ENCODE results near the gene CDK5RAP2.
A peak's percentile ranks its signal among the peaks of the same experiment; 100 is the strongest.

The CDK5RAP2 gene

DNA sequence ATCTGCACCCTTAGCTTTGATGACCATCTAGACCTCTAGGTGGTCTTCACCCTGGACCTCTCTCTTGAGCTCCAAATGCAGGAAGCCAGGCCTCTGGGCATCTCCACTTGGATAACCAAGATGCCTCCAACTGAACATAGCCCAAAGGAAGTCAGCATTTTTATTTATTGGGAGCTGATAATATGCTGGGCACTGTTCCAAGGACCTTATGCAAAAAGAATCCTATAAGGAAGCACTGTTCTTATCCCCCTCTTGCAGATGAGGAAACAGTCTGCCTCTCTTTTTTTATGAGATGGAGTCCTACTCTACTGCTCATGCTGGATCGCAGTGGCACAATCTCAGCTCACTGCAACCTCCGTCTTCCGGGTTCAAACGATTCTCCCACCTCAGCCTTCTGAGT is 219.9 kb downstream of the CDK5RAP2 start:
- Mint-ChIP-seq H3K4me3 (no peak overlapping the region), H3K36me3 (ENCODE audit: low read depth) (peaks cover 6% of the 10 kb centered on the region), H3K27ac (no peak overlapping the region), H3K4me1 (peaks cover 6% of the 10 kb centered on the region), H3K9me3 (peaks cover 7% of the 10 kb centered on the region), H3K27me3 (ENCODE audit: low read depth) (no peaks in the 10 kb centered on the region)
- TF ChIP-seq, protein P1, sequence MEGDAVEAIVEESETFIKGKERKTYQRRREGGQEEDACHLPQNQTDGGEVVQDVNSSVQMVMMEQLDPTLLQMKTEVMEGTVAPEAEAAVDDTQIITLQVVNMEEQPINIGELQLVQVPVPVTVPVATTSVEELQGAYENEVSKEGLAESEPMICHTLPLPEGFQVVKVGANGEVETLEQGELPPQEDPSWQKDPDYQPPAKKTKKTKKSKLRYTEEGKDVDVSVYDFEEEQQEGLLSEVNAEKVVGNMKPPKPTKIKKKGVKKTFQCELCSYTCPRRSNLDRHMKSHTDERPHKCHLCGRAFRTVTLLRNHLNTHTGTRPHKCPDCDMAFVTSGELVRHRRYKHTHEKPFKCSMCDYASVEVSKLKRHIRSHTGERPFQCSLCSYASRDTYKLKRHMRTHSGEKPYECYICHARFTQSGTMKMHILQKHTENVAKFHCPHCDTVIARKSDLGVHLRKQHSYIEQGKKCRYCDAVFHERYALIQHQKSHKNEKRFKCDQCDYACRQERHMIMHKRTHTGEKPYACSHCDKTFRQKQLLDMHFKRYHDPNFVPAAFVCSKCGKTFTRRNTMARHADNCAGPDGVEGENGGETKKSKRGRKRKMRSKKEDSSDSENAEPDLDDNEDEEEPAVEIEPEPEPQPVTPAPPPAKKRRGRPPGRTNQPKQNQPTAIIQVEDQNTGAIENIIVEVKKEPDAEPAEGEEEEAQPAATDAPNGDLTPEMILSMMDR (IDR thresholded peaks at IDR 0.05; ENCODE audit: unreplicated experiment in 3 of 3) = no peak

DNA sequence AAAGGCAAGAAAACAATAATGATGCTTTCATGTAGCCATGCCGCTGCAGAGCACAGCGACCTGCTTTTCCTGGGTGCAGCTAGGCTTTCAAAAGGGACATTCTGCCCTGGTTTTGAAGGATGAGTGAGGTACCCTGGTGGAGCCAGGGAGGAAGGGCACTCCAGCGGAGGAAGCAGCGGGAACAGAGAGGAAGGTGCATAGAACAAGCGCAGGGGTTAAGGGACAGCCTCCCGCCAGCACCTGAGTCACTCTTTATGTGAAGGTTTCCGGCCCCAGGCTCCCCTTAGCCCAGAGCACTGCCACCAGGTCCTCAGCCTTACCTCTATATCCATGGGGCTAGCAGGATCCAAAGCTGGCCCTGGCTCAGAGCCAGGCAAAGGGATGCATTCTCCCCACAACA is 221.1 kb downstream of the CDK5RAP2 start:
- Mint-ChIP-seq H3K4me3 (no peak overlapping the region), H3K27ac (no peak overlapping the region), H3K27me3 (ENCODE audit: low read depth) (no peaks in the 10 kb centered on the region), H3K36me3 (ENCODE audit: low read depth) (no peaks in the 10 kb centered on the region), H3K4me1 (peaks cover 6% of the 10 kb centered on the region), H3K9me3 (peaks cover 2% of the 10 kb centered on the region)
- TF ChIP-seq, protein P1 (IDR thresholded peaks at IDR 0.05; ENCODE audit: unreplicated experiment in 3 of 3) = no peak

DNA sequence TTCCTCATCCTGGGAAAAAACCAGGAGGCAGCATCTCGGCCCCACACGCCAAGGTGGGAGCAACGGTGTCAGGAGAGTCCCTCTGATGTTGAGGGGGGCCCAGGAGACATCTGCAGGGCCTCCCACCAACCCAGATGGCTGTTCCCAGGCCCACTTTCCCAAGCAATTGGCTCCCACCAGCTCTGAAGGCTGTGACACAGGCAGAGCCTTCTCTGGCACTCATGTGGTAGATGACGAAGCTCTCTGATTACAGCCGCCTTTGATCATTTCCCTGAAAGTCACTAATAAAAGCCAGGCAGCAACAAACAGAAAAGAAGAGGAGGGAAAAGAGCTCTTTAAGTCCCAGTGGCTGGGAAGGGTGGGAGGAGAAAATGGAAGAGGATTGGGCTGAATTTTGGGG is 226.5 kb downstream of the CDK5RAP2 start:
- Mint-ChIP-seq H3K27ac (no peak overlapping the region), H3K36me3 (ENCODE audit: low read depth) (no peaks in the 10 kb centered on the region), H3K9me3 (no peaks in the 10 kb centered on the region), H3K4me1 (peaks cover 4% of the 10 kb centered on the region), H3K27me3 (ENCODE audit: low read depth) (peaks cover 7% of the 10 kb centered on the region), H3K4me3 (no peak overlapping the region)
- TF ChIP-seq, protein P1 (IDR thresholded peaks at IDR 0.05; ENCODE audit: unreplicated experiment in 3 of 3) = no peak

DNA sequence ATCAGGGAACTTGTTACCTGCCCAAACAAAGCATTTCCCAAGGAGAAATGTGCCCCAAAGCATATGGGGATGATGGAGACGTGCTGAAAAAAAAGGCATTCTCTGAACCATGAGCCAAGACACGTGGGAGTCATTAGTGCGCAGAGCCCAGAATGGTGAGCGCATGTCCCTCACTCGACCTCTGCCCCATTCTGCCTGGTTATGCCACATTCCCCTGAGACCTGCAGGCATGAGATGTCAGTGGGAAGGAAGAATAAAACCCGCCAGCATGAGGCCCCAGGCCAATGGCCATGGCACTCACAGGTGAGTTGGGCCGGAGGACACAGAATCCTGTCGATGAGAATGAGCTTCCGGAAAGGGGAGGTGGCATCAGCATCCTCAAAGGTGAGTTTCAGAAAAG is 228.9 kb downstream of the CDK5RAP2 start:
- Mint-ChIP-seq H3K36me3 (ENCODE audit: low read depth) (no peaks in the 10 kb centered on the region), H3K4me3 (no peak overlapping the region), H3K4me1 (peaks cover 4% of the 10 kb centered on the region), H3K27ac (no peak overlapping the region), H3K27me3 (ENCODE audit: low read depth) (peaks cover 7% of the 10 kb centered on the region), H3K9me3 (no peaks in the 10 kb centered on the region)
- TF ChIP-seq, protein P1 (IDR thresholded peaks at IDR 0.05; ENCODE audit: unreplicated experiment in 3 of 3) = no peak

DNA sequence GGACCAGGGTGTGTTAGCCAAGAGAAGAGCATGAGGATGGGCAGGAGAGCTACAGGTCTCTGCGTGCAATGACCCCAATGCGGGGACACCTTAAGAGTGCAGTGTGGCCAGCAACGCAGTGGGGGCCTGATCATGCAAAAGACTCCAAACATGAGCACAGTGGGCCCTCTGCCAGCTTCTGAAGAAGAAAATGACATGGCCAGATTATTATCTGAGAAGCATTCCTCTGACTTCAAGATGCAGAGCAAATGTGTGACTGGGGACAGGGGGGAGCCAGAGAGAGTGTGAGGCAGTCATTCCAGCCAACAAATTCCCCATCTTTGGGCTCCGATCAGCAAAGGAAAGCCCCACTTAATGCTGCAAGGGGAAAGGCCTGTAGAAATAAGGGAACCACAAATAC is 229.4 kb downstream of the CDK5RAP2 start:
- Mint-ChIP-seq H3K27ac (no peak overlapping the region), H3K27me3 (ENCODE audit: low read depth) (peaks cover 7% of the 10 kb centered on the region), H3K4me3 (no peak overlapping the region), H3K4me1 (peaks cover 4% of the 10 kb centered on the region), H3K9me3 (no peaks in the 10 kb centered on the region), H3K36me3 (ENCODE audit: low read depth) (no peaks in the 10 kb centered on the region)
- TF ChIP-seq, protein P1 (IDR thresholded peaks at IDR 0.05; ENCODE audit: unreplicated experiment in 3 of 3) = no peak

DNA sequence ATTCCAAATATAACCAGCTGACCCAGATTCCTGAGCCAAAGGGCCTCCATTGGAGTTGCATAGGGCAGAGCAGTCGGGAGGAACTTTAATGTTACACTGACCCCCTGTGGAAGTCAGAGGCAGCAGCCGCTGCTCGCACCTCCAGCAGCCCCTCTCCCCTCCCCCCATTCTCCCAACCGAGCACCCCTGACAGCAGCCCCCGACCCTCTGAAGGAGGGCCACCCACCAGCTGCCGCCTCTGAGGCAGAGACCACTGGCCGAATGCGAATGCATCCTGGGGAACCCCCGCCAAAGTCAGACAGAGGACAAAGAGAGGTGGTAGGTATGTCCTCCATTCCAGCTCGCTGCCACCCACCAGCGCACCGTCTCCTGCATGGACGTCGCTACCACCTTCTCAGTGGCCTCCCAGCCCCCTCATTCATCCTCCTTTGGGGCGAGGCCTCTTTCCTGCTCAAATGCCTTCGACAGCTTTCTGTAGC is 231.0 kb downstream of the CDK5RAP2 start:
- H3K27ac Mint-ChIP-seq = no peak overlapping the region
- H3K4me3 Mint-ChIP-seq = no peak overlapping the region
- peaks cover 7% of the 10 kb centered on the region for H3K27me3 Mint-ChIP-seq (ENCODE audit: low read depth)
- H3K9me3 Mint-ChIP-seq = no peaks in the 10 kb centered on the region
- TF ChIP-seq, protein P1 (IDR thresholded peaks at IDR 0.05; ENCODE audit: unreplicated experiment in 3 of 3) = peak; percentile 66 to 73 (median 70)
- H3K4me1 Mint-ChIP-seq = peaks cover 4% of the 10 kb centered on the region
- no peaks in the 10 kb centered on the region for H3K36me3 Mint-ChIP-seq (ENCODE audit: low read depth)

Data from nephron (organoid).